Esophagus muscularis mucosa (tissue), 2 donors: ENCODE data around the gene MTCH1.

Source experiments
- POLR2A ChIP-seq: fragments of 450-650 bp; IDR thresholded peaks from one replicate; pipeline ENCODE4 v1.6.1; 2017; ENCODE audit warnings: antibody characterized with exemption, moderate library complexity, mild to moderate bottlenecking, low read depth
- POLR2AphosphoS5 ChIP-seq, 2 donors: sonication (generic); formaldehyde crosslinking; IDR thresholded peaks; one replicate each; pipeline ENCODE4 v1.6.1; 2017; ENCODE audit warnings: antibody characterized with exemption in 2 of 2

GRCh38 chr6:37006793-37007339 lies 20.9 kb upstream of the MTCH1 start:
- TF ChIP-seq POLR2A, result no peak
- no peak for TF ChIP-seq POLR2AphosphoS5 (IDR thresholded peaks at IDR 0.05)
